Measurements from ENCODE around the gene RUSF1. TPM values are rescaled to one million over a fixed set of nuclear protein-coding genes. Genes with fewer than 3 reads are reported as not detected.

The RUSF1 gene
- total and polyA plus RNA-seq, 9 of the 15 experiments (the other 6 are each of a cell fraction or from before 2014, with no cell fraction given) = 0.80 to 52.8 (median 27.6) TPM

GRCh38 chr16:31458073-31458843 is 49.9 kb downstream of the RUSF1 start (continued):
- TF ChIP-seq RBBP5 (IDR thresholded peaks at IDR 0.05; ENCODE audit: borderline replicate concordance, insufficient read depth, low read length, poor library complexity, severe bottlenecking) (peak; percentile 38), CAMTA2 (CRISPR knock-in tag; conservative IDR thresholded peaks at IDR 0.05) (no peak), ZBTB9 (CRISPR knock-in tag; IDR thresholded peaks at IDR 0.05) (peak; percentile 51; the same call in 1 of the 2 replicates), FOXK2 (conservative IDR thresholded peaks at IDR 0.05 in 1 of 2, IDR thresholded peaks at IDR 0.05 in 1 of 2; ENCODE audit: low read depth in 2 of 2) (peak in 1 of 2 experiments; percentile 85; a peak in 2 of 4 replicates), ZNF12 (CRISPR knock-in tag; IDR thresholded peaks at IDR 0.05) (0 out of 2 replicates have a peak, but pooled peaks have one; percentile 49), TEAD1 (CRISPR knock-in tag; IDR thresholded peaks at IDR 0.05) (no peak; a peak in 1 of 4 replicates), XRCC5 (IDR thresholded peaks at IDR 0.05; ENCODE audit: low read depth, low read length) (peak; percentile 81; the same call in 1 of the 2 replicates), CCAR2 (IDR thresholded peaks at IDR 0.05; ENCODE audit: low read depth, low read length) (no peak), KDM4B (IDR thresholded peaks at IDR 0.05; ENCODE audit: borderline replicate concordance in 2 of 2, low read depth in 1 of 2) (0 out of 4 replicates have a peak, but pooled peaks of 1 of the 2 experiments have one; percentile 11), STAG1 (CRISPR knock-in tag; IDR thresholded peaks at IDR 0.05; ENCODE audit: borderline replicate concordance) (0 out of 2 replicates have a peak, but pooled peaks have one; percentile 32), ZNF143 (CRISPR knock-in tag; IDR thresholded peaks at IDR 0.05) (peak; percentile 57; the same call in 1 of the 2 replicates)
- TF ChIP-seq, protein P1, sequence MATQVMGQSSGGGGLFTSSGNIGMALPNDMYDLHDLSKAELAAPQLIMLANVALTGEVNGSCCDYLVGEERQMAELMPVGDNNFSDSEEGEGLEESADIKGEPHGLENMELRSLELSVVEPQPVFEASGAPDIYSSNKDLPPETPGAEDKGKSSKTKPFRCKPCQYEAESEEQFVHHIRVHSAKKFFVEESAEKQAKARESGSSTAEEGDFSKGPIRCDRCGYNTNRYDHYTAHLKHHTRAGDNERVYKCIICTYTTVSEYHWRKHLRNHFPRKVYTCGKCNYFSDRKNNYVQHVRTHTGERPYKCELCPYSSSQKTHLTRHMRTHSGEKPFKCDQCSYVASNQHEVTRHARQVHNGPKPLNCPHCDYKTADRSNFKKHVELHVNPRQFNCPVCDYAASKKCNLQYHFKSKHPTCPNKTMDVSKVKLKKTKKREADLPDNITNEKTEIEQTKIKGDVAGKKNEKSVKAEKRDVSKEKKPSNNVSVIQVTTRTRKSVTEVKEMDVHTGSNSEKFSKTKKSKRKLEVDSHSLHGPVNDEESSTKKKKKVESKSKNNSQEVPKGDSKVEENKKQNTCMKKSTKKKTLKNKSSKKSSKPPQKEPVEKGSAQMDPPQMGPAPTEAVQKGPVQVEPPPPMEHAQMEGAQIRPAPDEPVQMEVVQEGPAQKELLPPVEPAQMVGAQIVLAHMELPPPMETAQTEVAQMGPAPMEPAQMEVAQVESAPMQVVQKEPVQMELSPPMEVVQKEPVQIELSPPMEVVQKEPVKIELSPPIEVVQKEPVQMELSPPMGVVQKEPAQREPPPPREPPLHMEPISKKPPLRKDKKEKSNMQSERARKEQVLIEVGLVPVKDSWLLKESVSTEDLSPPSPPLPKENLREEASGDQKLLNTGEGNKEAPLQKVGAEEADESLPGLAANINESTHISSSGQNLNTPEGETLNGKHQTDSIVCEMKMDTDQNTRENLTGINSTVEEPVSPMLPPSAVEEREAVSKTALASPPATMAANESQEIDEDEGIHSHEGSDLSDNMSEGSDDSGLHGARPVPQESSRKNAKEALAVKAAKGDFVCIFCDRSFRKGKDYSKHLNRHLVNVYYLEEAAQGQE (IDR thresholded peaks at IDR 0.05; ENCODE audit: borderline replicate concordance) = no peak
- TF ChIP-seq, protein P1 (CRISPR knock-in tag; IDR thresholded peaks at IDR 0.05; ENCODE audit: low read depth) = no peak

All from K562 (cell line).